ENCODE results near the gene OSBPL3.

DNA sequence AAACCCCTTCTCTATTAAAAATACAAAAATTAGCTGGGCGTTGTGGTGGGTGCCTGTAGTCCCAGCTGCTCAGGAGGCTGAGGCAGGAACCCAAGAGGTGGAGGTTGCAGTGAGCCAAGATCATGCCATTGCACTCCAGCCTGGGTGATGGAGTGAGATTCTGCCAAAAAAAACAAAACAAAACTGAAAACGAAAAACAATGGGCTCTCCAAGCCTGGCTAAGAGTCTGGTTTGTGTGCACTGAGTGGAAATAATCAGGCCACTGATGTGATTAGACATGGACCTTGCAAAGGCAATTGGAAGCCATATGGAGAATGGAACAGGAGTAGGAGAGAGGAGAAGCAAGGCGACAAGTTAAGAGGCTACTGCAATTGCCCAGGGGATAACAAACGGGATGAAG is 162.6 kb downstream of the OSBPL3 start:
- TF ChIP-seq AFF4 (CRISPR knock-in tag; IDR thresholded peaks at IDR 0.05; ENCODE audit: borderline replicate concordance), result no peak
- no peak for TF ChIP-seq ZNF416 (CRISPR knock-in tag; IDR thresholded peaks at IDR 0.05)
- TF ChIP-seq TCF7 (CRISPR knock-in tag; IDR thresholded peaks at IDR 0.05; ENCODE audit: low read depth), result no peak
